ENCODE measurements around the gene NCKAP1.

DNA sequence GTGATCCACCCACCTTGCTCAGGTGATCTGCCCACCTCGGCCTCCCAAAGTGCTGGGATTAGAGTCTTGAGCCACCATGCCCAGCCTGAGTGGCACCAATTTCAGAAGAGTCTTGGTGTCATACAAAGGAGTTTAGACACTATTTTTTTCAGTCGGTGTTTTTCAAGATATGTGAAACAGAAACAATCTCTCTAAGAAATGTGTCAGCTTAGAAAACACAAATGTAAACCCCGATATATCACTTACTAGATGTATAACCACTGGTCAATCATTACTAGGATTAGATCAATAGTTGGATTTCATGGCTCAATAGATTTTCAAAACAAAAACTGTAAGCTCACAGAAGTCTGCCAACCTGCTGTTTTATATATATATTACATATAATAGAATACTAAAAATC is 104.6 kb downstream of the NCKAP1 start:
- TF ChIP-seq, protein P1, sequence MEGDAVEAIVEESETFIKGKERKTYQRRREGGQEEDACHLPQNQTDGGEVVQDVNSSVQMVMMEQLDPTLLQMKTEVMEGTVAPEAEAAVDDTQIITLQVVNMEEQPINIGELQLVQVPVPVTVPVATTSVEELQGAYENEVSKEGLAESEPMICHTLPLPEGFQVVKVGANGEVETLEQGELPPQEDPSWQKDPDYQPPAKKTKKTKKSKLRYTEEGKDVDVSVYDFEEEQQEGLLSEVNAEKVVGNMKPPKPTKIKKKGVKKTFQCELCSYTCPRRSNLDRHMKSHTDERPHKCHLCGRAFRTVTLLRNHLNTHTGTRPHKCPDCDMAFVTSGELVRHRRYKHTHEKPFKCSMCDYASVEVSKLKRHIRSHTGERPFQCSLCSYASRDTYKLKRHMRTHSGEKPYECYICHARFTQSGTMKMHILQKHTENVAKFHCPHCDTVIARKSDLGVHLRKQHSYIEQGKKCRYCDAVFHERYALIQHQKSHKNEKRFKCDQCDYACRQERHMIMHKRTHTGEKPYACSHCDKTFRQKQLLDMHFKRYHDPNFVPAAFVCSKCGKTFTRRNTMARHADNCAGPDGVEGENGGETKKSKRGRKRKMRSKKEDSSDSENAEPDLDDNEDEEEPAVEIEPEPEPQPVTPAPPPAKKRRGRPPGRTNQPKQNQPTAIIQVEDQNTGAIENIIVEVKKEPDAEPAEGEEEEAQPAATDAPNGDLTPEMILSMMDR (conservative IDR thresholded peaks at IDR 0.05; ENCODE audit: low read depth, low read length): no peak
- TF ChIP-seq EZH2 (IDR thresholded peaks at IDR 0.05; ENCODE audit: low read length, unreplicated experiment) (no peak), EZH2phosphoT487 (IDR thresholded peaks at IDR 0.05; ENCODE audit: borderline replicate concordance, low read length) (no peak)
